ENCODE measurements around the gene TTC31. TPM values are rescaled to one million over a fixed set of nuclear protein-coding genes. Genes with fewer than 3 reads are reported as not detected.
A peak's percentile ranks its signal among the peaks of the same experiment; 100 is the strongest.

TTC31 gene
- total RNA-seq, 1 experiment from 2014 or later: 38.3 TPM

GRCh38 chr2:74505448-74506246 is 22.8 kb downstream of the TTC31 start:
- POLR2A ChIA-PET: no interaction called here
- H3K27ac Mint-ChIP-seq: no peak overlapping the region
- H3K4me3 Mint-ChIP-seq: no peak overlapping the region
- peaks cover 92% of the 10 kb centered on the region for H3K27me3 Mint-ChIP-seq (ENCODE audit: low read depth)
- H3K36me3 Mint-ChIP-seq: peaks cover 22% of the 10 kb centered on the region
- ATAC-seq (no peak), DNase-seq (ENCODE audit: low spot score) (no peak)
- CTCF ChIA-PET: interaction anchor here (0.8 kb wide), 1 partner anchor 82 kb away, joined by 3 read pairs; no protein-coding TSS in a partner anchor
- no peak for TF ChIP-seq ZNF281 (CRISPR knock-in tag; IDR thresholded peaks at IDR 0.05)
- TF ChIP-seq KAT7 (CRISPR knock-in tag; IDR thresholded peaks at IDR 0.05; ENCODE audit: borderline replicate concordance): no peak
- no peak for TF ChIP-seq NFYB (CRISPR knock-in tag; conservative IDR thresholded peaks at IDR 0.05; ENCODE audit: low read depth)
- no peak for TF ChIP-seq ZNF317 (CRISPR knock-in tag; IDR thresholded peaks at IDR 0.05; ENCODE audit: borderline replicate concordance, low read depth)
- TF ChIP-seq FOXK1 (CRISPR knock-in tag; IDR thresholded peaks at IDR 0.05): no peak
- no peak for TF ChIP-seq ZNF416 (CRISPR knock-in tag; IDR thresholded peaks at IDR 0.05)
- no peak for TF ChIP-seq ZMAT4 (CRISPR knock-in tag; IDR thresholded peaks at IDR 0.05)
- TF ChIP-seq ZNF512 (CRISPR knock-in tag; IDR thresholded peaks at IDR 0.05; ENCODE audit: borderline replicate concordance): no peak
- no peak for TF ChIP-seq EMX1 (CRISPR knock-in tag; IDR thresholded peaks at IDR 0.05)
- no peak for TF ChIP-seq E2F1 (CRISPR knock-in tag; IDR thresholded peaks at IDR 0.05)
- peaks cover 44% of the 10 kb centered on the region for H3K4me1 Mint-ChIP-seq
- no peaks in the 10 kb centered on the region for H3K9me3 Mint-ChIP-seq

GRCh38 chr2:74507145-74507925 is 24.5 kb downstream of the TTC31 start, which contains the start of gene PCGF1:
Gene PCGF1 (minus strand): TSS chr2:74507695. CDS start chr2:74507668, 27 bp downstream.
- POLR2A ChIA-PET: interaction anchor here (0.6 to 1.1 kb wide), 4 partner anchors 9 to 49 kb away, joined by 3 to 8 read pairs (median 3); partner anchors contain the start of genes LOXL3 and WBP1
- ATAC-seq: peak; percentile 86
- Mint-ChIP-seq H3K27ac (peak within 1 kb of the TSS; percentile 100), H3K9me3 (no peaks in the 10 kb centered on the region), H3K36me3 (peaks cover 22% of the 10 kb centered on the region), H3K27me3 (ENCODE audit: low read depth) (peaks cover 92% of the 10 kb centered on the region), H3K4me1 (peaks cover 29% of the 10 kb centered on the region), H3K4me3 (peak within 1 kb of the TSS; percentile 99)
- CTCF ChIA-PET: interaction anchor here (1.1 to 3.0 kb wide), 6 partner anchors 8 to 80 kb away, joined by 3 to 13 read pairs (median 6); partner anchors contain the start of genes CCDC142, HTRA2 and TTC31
- DNase-seq (ENCODE audit: low spot score): peak; percentile 99
- TF ChIP-seq ZNF512 (CRISPR knock-in tag; IDR thresholded peaks at IDR 0.05; ENCODE audit: borderline replicate concordance) (no peak), ELF4 (CRISPR knock-in tag; IDR thresholded peaks at IDR 0.05; ENCODE audit: low read depth) (no peak), HMGXB4 (CRISPR knock-in tag; IDR thresholded peaks at IDR 0.05) (no peak; the same call in 1 of the 2 replicates), ARID4B (CRISPR knock-in tag; IDR thresholded peaks at IDR 0.05; ENCODE audit: borderline replicate concordance) (peak; percentile 75; the same call in 1 of the 2 replicates), NFYB (CRISPR knock-in tag; conservative IDR thresholded peaks at IDR 0.05; ENCODE audit: low read depth) (0 out of 2 replicates have a peak, but pooled peaks have one; percentile 16)
